Prostate gland (tissue), 2 donors: Measurements from ENCODE around the gene PUS1.

Source experiments
- CTCF ChIP-seq, 4 experiments: fragments of 200-600 bp in 2 of 4; fragments of 450-650 bp in 2 of 4; sonication (generic) in 2 of 4; IDR thresholded peaks; 1 replicate in 3 of 4; 2 replicates in 1 of 4; pipeline ENCODE4 v1.5.1; 2016 to 2019; ENCODE audit warnings: antibody characterized with exemption in 4 of 4, mild to moderate bottlenecking in 2 of 4, moderate library complexity in 2 of 4
- POLR2A ChIP-seq: fragments of 450-650 bp; IDR thresholded peaks from one replicate; pipeline ENCODE4 v1.6.1; 2016; ENCODE audit warnings: antibody characterized with exemption, mild to moderate bottlenecking
- POLR2AphosphoS5 ChIP-seq: sonication (generic); formaldehyde crosslinking; IDR thresholded peaks from one replicate; pipeline ENCODE4 v1.6.1; 2017; ENCODE audit warnings: antibody characterized with exemption

DNA sequence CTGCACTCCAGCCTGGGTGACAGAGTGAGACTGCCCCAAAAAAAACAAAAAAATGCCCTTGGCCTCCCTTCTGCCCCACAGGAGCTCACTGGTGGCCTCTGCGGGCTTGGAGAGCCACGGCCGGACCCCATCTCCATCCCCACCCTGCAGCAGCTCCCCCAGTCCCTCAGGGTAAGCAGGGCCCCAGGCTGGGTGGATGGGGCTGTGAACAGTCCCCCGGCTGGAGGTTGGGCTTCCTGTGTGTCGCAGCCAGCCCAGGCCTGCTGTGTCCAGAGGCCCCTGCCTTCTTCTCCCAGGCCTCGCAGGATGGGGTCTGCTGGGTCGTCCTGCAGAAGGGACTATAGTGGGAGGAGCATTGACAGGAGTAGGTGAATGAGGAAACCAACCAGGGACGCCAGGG, 15.4 kb upstream of the PUS1 start:
- TF ChIP-seq CTCF (IDR thresholded peaks at IDR 0.05) (no peak), POLR2A (no peak), POLR2AphosphoS5 (no peak)
